Panc1 (cell line): Measurements from ENCODE around the gene EDNRB. TPM values are rescaled to one million over a fixed set of nuclear protein-coding genes. Genes with fewer than 3 reads are reported as not detected.

Experiments used
- ATAC-seq: fragments of 200-7000 bp; cut with Tn5 transposase; 2 replicates; pipeline ENCODE4 v1.9.1; 2020; ENCODE audit warnings: mild to moderate bottlenecking, moderate library complexity
- BruUV-seq: library from RNA; stranded (reverse); fragments of 400-500 nt; replicated peaks from 2 replicates; lab custom pipeline; 2021; lab: Mats Ljungman, UMichigan
- CTCF ChIA-PET: fragments of 300-600 bp; sonication (Branson Sonifier 250); formaldehyde crosslinking; loops from one replicate; lab custom pipeline; 2022; ENCODE audit warnings: antibody characterized with exemption; lab: Charles Lee
- POLR2A ChIA-PET: fragments of 300-600 bp; sonication (Branson Sonifier 250); formaldehyde crosslinking; loops from one replicate; lab custom pipeline; 2022; ENCODE audit warnings: antibody characterized with exemption; lab: Charles Lee
- DNase-seq: peaks from one replicate; pipeline ENCODE4 v3.0.0-alpha.2; 2010; ENCODE audit warnings: low read depth, low spot score
- H3K27ac ChIP-seq: 2 replicates; pipeline ENCODE4 v1.5.1; 2011; ENCODE audit warnings: mild to moderate bottlenecking, low read length, inconsistent platforms
- H3K27me3 ChIP-seq: fragments of 200-500 bp; sonication (Bioruptor generic); 2 replicates; pipeline ENCODE4 v1.6.0; 2014; ENCODE audit warnings: low read length, inconsistent platforms; ENCODE audit not compliant: control insufficient read depth, insufficient read depth
- H3K36me3 ChIP-seq: fragments of 200-500 bp; sonication (Bioruptor generic); 2 replicates; pipeline ENCODE4 v1.5.1; 2014; ENCODE audit warnings: inconsistent platforms, mild to moderate bottlenecking, low read length, moderate library complexity; ENCODE audit not compliant: control insufficient read depth, insufficient read depth
- H3K4me1 ChIP-seq: 2 replicates; pipeline ENCODE4 v1.5.1; 2011; ENCODE audit warnings: inconsistent platforms, mild to moderate bottlenecking, low read length, moderate library complexity; ENCODE audit not compliant: control insufficient read depth, insufficient read depth
- H3K4me3 ChIP-seq, 2 experiments: 2 replicates each; pipeline ENCODE4 v1.5.1; 2011 to 2012; ENCODE audit warnings: low read depth in 2 of 2, low read length in 2 of 2, mild to moderate bottlenecking in 2 of 2, inconsistent platforms in 1 of 2, moderate library complexity in 1 of 2
- H3K9me3 ChIP-seq: fragments of 200-500 bp; sonication (Bioruptor generic); 2 replicates; pipeline ENCODE4 v1.5.1; 2014; ENCODE audit warnings: low read depth, mild to moderate bottlenecking, inconsistent platforms, low read length, moderate library complexity; ENCODE audit not compliant: control insufficient read depth, insufficient read depth
- CTCF ChIP-seq: fragments of 450-650 bp; IDR thresholded peaks from 2 replicates; pipeline ENCODE4 v1.5.1; 2017; ENCODE audit warnings: mild to moderate bottlenecking
- POLR2AphosphoS5 ChIP-seq: IDR thresholded peaks from 2 replicates; pipeline ENCODE4 v1.6.1; 2012; ENCODE audit warnings: mild to moderate bottlenecking, low read depth, low read length, moderate library complexity
- REST ChIP-seq, 2 experiments: IDR thresholded peaks; 2 replicates each; pipeline ENCODE4 v1.6.1; 2011 to 2012; ENCODE audit warnings: low read depth in 2 of 2, control low read depth in 1 of 2, low read length in 1 of 2, mild to moderate bottlenecking in 1 of 2, moderate library complexity in 1 of 2; ENCODE audit not compliant: insufficient read depth in 1 of 2
- SIN3A ChIP-seq: IDR thresholded peaks from 2 replicates; pipeline ENCODE4 v1.6.1; 2012; ENCODE audit warnings: low read depth, mild to moderate bottlenecking, low read length, moderate library complexity, borderline replicate concordance; ENCODE audit not compliant: insufficient read depth
- TCF7L2 ChIP-seq: IDR thresholded peaks from 2 replicates; pipeline ENCODE4 v1.6.1; 2011; ENCODE audit warnings: mild to moderate bottlenecking, low read depth, low read length, inconsistent platforms
- in situ Hi-C: cut with HindIII; loops from 2 replicates; pipeline ENCODE4 v1.10.0; 2016; ENCODE audit warnings: low sequenced_read_pairs, low pct_unique_long_range_greater_than_20kb
- intact Hi-C: fragments of 100-400 bp; cut with micrococcal nuclease; formaldehyde crosslinking; loops from one replicate; pipeline ENCODE4 v1.10.0; 2022; ENCODE audit not compliant: unreplicated experiment
- total RNA-seq: library from RNA; stranded (reverse); gene quantifications from one replicate; pipeline ENCODE4 v1.2.1, GENCODE V29; 2021; ENCODE audit not compliant: unreplicated experiment

The EDNRB gene
- total RNA-seq, 1 experiment from 2014 or later = 0.18 TPM

GRCh38 chr13:77891486-77891885 is 27.1 kb downstream of the EDNRB start:
- ChIA-PET CTCF (no interaction called here), POLR2A (no interaction called here)
- intact Hi-C loops = no loop called here
- Histone ChIP-seq H3K9me3 (no peaks in the 10 kb centered on the region), H3K27ac (no peak overlapping the region), H3K4me1 (no peaks in the 10 kb centered on the region), H3K27me3 (no peaks in the 10 kb centered on the region), H3K4me3 (no peak overlapping the region), H3K36me3 (no peaks in the 10 kb centered on the region)
- TF ChIP-seq TCF7L2 (no peak), POLR2AphosphoS5 (no peak), CTCF (no peak), SIN3A (no peak), REST (IDR thresholded peaks at IDR 0.05; ENCODE audit: insufficient read depth in 1 of 2, low read depth in 2 of 2, low read length in 1 of 2) (no peak)
- no TSS peak for BruUV-seq
- in situ Hi-C loops = no loop called here
- ATAC-seq (no peak), DNase-seq (no peak)

DNA sequence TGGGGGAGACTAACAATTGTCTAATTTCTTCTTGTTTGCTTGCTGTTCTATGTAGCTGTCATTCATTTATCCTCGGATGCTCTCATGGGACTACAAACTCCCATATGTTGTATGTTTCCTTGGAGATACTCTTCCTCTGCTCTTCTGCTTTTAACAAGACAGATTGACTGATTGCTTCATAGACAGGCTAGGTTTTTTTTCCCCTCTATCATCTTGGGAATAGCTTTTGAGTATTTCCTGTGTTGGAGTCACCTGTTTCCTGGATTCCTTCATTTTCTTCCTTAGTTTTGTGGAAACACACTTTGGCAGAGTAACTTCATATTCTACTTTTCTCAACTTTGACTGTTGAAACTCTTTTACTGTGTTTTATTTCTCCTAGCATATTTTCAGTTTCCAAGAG is 27.6 kb downstream of the EDNRB start:
- H3K27ac ChIP-seq = no peak overlapping the region
- no peaks in the 10 kb centered on the region for H3K36me3 ChIP-seq
- H3K4me1 ChIP-seq = no peaks in the 10 kb centered on the region
- no peak overlapping the region for H3K4me3 ChIP-seq
- H3K27me3 ChIP-seq = no peaks in the 10 kb centered on the region
- intact Hi-C loops (no loop called here), in situ Hi-C loops (no loop called here)
- TF ChIP-seq CTCF (no peak), TCF7L2 (no peak), REST (IDR thresholded peaks at IDR 0.05; ENCODE audit: insufficient read depth in 1 of 2, low read depth in 2 of 2, low read length in 1 of 2) (no peak), SIN3A (no peak), POLR2AphosphoS5 (no peak)
- DNase-seq (no peak), ATAC-seq (no peak)
- no peaks in the 10 kb centered on the region for H3K9me3 ChIP-seq
- BruUV-seq = no TSS peak
- POLR2A ChIA-PET = no interaction called here
- CTCF ChIA-PET = no interaction called here
